Neural cell (in vitro differentiated cells): ENCODE results near the gene MYOF. TPM values are rescaled to one million over a fixed set of nuclear protein-coding genes. Genes with fewer than 3 reads are reported as not detected.

Experiments
- H2AFZ ChIP-seq: fragments of 200-600, 300-800 bp; sonication (generic), shearing (Covaris generic); 2 replicates; pipeline ENCODE4 v1.6.0; 2014; ENCODE audit warnings: low read depth, mild to moderate bottlenecking, antibody characterized with exemption, low read length, moderate library complexity
- H3F3A ChIP-seq: fragments of 200-600 bp; shearing (Covaris generic); 2 replicates; pipeline ENCODE4 v1.6.1; 2016; ENCODE audit warnings: mild to moderate bottlenecking, moderate library complexity, mixed read lengths, antibody characterized with exemption, low read length; ENCODE audit not compliant: insufficient read depth, poor library complexity, severe bottlenecking
- H3K27ac ChIP-seq: fragments of 200-600, 300-800 bp; sonication (generic), shearing (Covaris generic); 2 replicates; pipeline ENCODE4 v1.5.1; 2014; ENCODE audit warnings: mild to moderate bottlenecking, low read length, moderate library complexity
- H3K27me3 ChIP-seq: fragments of 300-800, 200-600 bp; sonication (generic), shearing (Covaris generic); 2 replicates; pipeline ENCODE4 v1.6.0; 2014; ENCODE audit warnings: mild to moderate bottlenecking, low read depth, low read length, moderate library complexity; ENCODE audit not compliant: insufficient read depth
- H3K36me3 ChIP-seq: fragments of 300-800, 200-600 bp; sonication (generic), shearing (Covaris generic); 2 replicates; pipeline ENCODE4 v1.5.1; 2014; ENCODE audit warnings: mild to moderate bottlenecking, antibody characterized with exemption, low read length, moderate library complexity; ENCODE audit not compliant: insufficient read depth
- H3K4me2 ChIP-seq: fragments of 300-800, 200-600 bp; sonication (generic), shearing (Covaris generic); 2 replicates; pipeline ENCODE4 v1.6.0; 2014; ENCODE audit warnings: mild to moderate bottlenecking, low read length
- H3K4me3 ChIP-seq: fragments of 300-800, 200-600 bp; sonication (generic), shearing (Covaris generic); 2 replicates; pipeline ENCODE4 v1.5.1; 2014; ENCODE audit warnings: mild to moderate bottlenecking, low read length, moderate library complexity
- H3K79me2 ChIP-seq: fragments of 200-600 bp; shearing (Covaris generic); replicated peaks from 2 replicates; pipeline ENCODE4 v1.6.0; 2014; ENCODE audit warnings: mild to moderate bottlenecking, low read length, moderate library complexity; ENCODE audit not compliant: insufficient read depth
- H3K9ac ChIP-seq: fragments of 300-800, 200-600 bp; sonication (generic), shearing (Covaris generic); 2 replicates; pipeline ENCODE4 v1.6.1; 2016; ENCODE audit warnings: mild to moderate bottlenecking, low read length, mixed read lengths
- H3K9me2 ChIP-seq: fragments of 200-600 bp; shearing (Covaris generic); 2 replicates; pipeline ENCODE4 v1.6.1; 2016; ENCODE audit warnings: mild to moderate bottlenecking, low read length, mixed read lengths; ENCODE audit not compliant: insufficient read depth
- H3K9me3 ChIP-seq: fragments of 200-600, 300-800 bp; sonication (generic), shearing (Covaris generic); 2 replicates; pipeline ENCODE4 v1.6.1; 2016; ENCODE audit warnings: mild to moderate bottlenecking, mixed run types, low read length, moderate library complexity, mixed read lengths
- H4K20me1 ChIP-seq: fragments of 200-600 bp; shearing (Covaris generic); 2 replicates; pipeline ENCODE4 v1.6.1; 2016; ENCODE audit warnings: mild to moderate bottlenecking, mixed run types; ENCODE audit not compliant: insufficient read depth
- CTCF ChIP-seq: fragments of 450-650 bp; IDR thresholded peaks from 2 replicates; pipeline ENCODE4 v1.5.1; 2014; ENCODE audit warnings: antibody characterized with exemption, mild to moderate bottlenecking, moderate library complexity; ENCODE audit not compliant: poor library complexity, severe bottlenecking
- EP300 ChIP-seq: fragments of 450-650 bp; conservative IDR thresholded peaks from 2 replicates; pipeline ENCODE4 v1.6.1; 2014; ENCODE audit warnings: antibody characterized with exemption, mild to moderate bottlenecking, moderate library complexity; ENCODE audit not compliant: poor library complexity, severe bottlenecking
- EZH2 ChIP-seq: fragments of 200-600, 300-800 bp; shearing (Covaris generic), sonication (generic); IDR thresholded peaks from 2 replicates; pipeline ENCODE4 v1.6.1; 2014; ENCODE audit warnings: antibody characterized with exemption, low read length, borderline replicate concordance, mild to moderate bottlenecking; ENCODE audit not compliant: insufficient read depth, poor library complexity, severe bottlenecking
- MXI1 ChIP-seq: fragments of 450-650 bp; conservative IDR thresholded peaks from 2 replicates; pipeline ENCODE4 v1.6.1; 2014; ENCODE audit warnings: antibody characterized with exemption, mild to moderate bottlenecking; ENCODE audit not compliant: poor library complexity, severe bottlenecking
- POLR2AphosphoS5 ChIP-seq: IDR thresholded peaks from 2 replicates; pipeline ENCODE4 v1.6.1; 2012
- RAD21 ChIP-seq: fragments of 450-650 bp; conservative IDR thresholded peaks from 2 replicates; pipeline ENCODE4 v1.6.1; 2014; ENCODE audit warnings: antibody characterized with exemption, mild to moderate bottlenecking, moderate library complexity
- REST ChIP-seq: IDR thresholded peaks from 2 replicates; pipeline ENCODE4 v1.6.1; 2012; ENCODE audit warnings: borderline replicate concordance
- SMC3 ChIP-seq: fragments of 450-650 bp; conservative IDR thresholded peaks from 2 replicates; pipeline ENCODE4 v1.6.1; 2014; ENCODE audit warnings: antibody characterized with exemption, mild to moderate bottlenecking, moderate library complexity; ENCODE audit not compliant: poor library complexity
- TAF1 ChIP-seq: IDR thresholded peaks from 2 replicates; pipeline ENCODE4 v1.6.1; 2012; ENCODE audit warnings: low read depth
- polyA plus RNA-seq: library from polyadenylated mRNA; depleted of rRNA; stranded (reverse); fragments of >200 nt; gene quantifications from 2 replicates; pipeline ENCODE4 v1.2.3, GENCODE V29; 2014

MYOF gene
- polyA plus RNA-seq, 1 donor from 2014 or later = 0.47 TPM

GRCh38 chr10:93342366-93342765 lies 139.8 kb downstream of the MYOF start:
- no peaks in the 10 kb centered on the region for H3K27me3 ChIP-seq
- no peak overlapping the region for H3K4me3 ChIP-seq
- no peaks in the 10 kb centered on the region for H3K9me2 ChIP-seq
- no peak for TF ChIP-seq EZH2
- no peak for TF ChIP-seq TAF1
- no peak for TF ChIP-seq MXI1
- H3K4me2 ChIP-seq = no peak overlapping the region
- no peak overlapping the region for H2AFZ ChIP-seq
- H4K20me1 ChIP-seq = no peaks in the 10 kb centered on the region
- H3F3A ChIP-seq = no peaks in the 10 kb centered on the region
- H3K9ac ChIP-seq = no peak overlapping the region
- H3K36me3 ChIP-seq = no peaks in the 10 kb centered on the region
- H3K9me3 ChIP-seq = no peaks in the 10 kb centered on the region
- no peaks in the 10 kb centered on the region for H3K79me2 ChIP-seq
- no peak overlapping the region for H3K27ac ChIP-seq

- no peak overlapping the region for H3K4me2 ChIP-seq
- H3K27ac ChIP-seq = no peak overlapping the region
- no peak overlapping the region for H3K9ac ChIP-seq
- TF ChIP-seq EZH2 (no peak), EP300 (no peak), REST (no peak)
- no peaks in the 10 kb centered on the region for H3K27me3 ChIP-seq
- H3F3A ChIP-seq = no peaks in the 10 kb centered on the region
- H4K20me1 ChIP-seq = no peaks in the 10 kb centered on the region
- no peak overlapping the region for H3K4me3 ChIP-seq
- H3K9me3 ChIP-seq = no peaks in the 10 kb centered on the region
- H2AFZ ChIP-seq = no peak overlapping the region
- H3K9me2 ChIP-seq = no peaks in the 10 kb centered on the region
- no peaks in the 10 kb centered on the region for H3K36me3 ChIP-seq
- H3K79me2 ChIP-seq = no peaks in the 10 kb centered on the region
Measured at GRCh38 chr10:93337309-93337721, 144.8 kb downstream of the MYOF start.

GRCh38 chr10:93336678-93337077 lies 145.5 kb downstream of the MYOF start:
- no peaks in the 10 kb centered on the region for H3K27me3 ChIP-seq
- no peaks in the 10 kb centered on the region for H4K20me1 ChIP-seq
- H3F3A ChIP-seq = no peaks in the 10 kb centered on the region
- no peaks in the 10 kb centered on the region for H3K79me2 ChIP-seq
- H3K4me2 ChIP-seq = no peak overlapping the region
- H3K4me3 ChIP-seq = no peak overlapping the region
- TF ChIP-seq CTCF (no peak), REST (no peak), TAF1 (no peak), POLR2AphosphoS5 (no peak), RAD21 (no peak), EZH2 (no peak), SMC3 (no peak), MXI1 (no peak), EP300 (no peak)
- no peaks in the 10 kb centered on the region for H3K36me3 ChIP-seq
- H3K9ac ChIP-seq = no peak overlapping the region
- no peak overlapping the region for H2AFZ ChIP-seq
- H3K9me3 ChIP-seq = no peaks in the 10 kb centered on the region
- no peaks in the 10 kb centered on the region for H3K9me2 ChIP-seq
- no peak overlapping the region for H3K27ac ChIP-seq
